ENCODE measurements around the gene EPOP.
"Not testable (repeated sequence)": the region's sequence is repeated elsewhere in the genome, so short reads cannot be mapped to it uniquely, and the experiment has no call there.

Gene EPOP

DNA sequence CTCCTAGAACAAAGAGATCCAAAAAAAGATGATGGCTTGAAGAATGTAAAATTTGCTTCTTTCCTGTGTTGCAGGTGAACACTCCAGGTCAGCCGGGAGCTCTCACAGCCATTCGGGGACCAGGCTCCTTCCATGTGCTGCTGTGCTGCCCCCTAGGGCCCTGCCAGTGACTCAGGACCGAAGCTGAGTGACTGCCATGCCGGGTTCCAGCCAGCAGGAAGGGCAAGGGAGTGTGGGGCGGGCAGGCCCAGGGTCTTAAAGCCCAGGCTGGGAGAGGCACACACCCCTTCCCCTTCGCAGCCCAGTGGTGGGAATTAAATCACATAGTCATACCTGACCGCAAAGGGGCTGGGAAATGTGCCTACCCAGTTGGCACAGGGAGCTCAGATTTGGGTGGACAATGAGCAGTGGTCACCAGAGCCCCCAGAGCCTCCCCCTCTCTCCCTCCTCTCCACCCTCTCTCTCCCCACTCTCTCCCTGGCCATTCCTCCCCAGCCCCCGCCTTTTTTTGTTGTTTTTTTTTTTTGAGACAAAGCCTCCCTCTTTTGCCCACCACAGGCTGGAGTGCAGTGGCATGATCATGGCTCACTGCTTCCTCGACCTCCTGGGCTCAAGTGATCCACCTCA is 11.5 kb downstream of the EPOP start:
- Histone ChIP-seq H3K27me3 (ENCODE audit: control insufficient read depth, insufficient read depth, low read length) (no peaks in the 10 kb centered on the region), H3K4me1 (ENCODE audit: control insufficient read depth, insufficient read depth, low read length) (no peaks in the 10 kb centered on the region), H3K27ac (ENCODE audit: low read depth, low read length) (no peak overlapping the region), H3K4me3 (ENCODE audit: low read length) (no peak overlapping the region), H3K9ac (ENCODE audit: low read length) (no peak overlapping the region), H3K36me3 (ENCODE audit: control insufficient read depth, insufficient read depth, low read length) (no peaks in the 10 kb centered on the region)

DNA sequence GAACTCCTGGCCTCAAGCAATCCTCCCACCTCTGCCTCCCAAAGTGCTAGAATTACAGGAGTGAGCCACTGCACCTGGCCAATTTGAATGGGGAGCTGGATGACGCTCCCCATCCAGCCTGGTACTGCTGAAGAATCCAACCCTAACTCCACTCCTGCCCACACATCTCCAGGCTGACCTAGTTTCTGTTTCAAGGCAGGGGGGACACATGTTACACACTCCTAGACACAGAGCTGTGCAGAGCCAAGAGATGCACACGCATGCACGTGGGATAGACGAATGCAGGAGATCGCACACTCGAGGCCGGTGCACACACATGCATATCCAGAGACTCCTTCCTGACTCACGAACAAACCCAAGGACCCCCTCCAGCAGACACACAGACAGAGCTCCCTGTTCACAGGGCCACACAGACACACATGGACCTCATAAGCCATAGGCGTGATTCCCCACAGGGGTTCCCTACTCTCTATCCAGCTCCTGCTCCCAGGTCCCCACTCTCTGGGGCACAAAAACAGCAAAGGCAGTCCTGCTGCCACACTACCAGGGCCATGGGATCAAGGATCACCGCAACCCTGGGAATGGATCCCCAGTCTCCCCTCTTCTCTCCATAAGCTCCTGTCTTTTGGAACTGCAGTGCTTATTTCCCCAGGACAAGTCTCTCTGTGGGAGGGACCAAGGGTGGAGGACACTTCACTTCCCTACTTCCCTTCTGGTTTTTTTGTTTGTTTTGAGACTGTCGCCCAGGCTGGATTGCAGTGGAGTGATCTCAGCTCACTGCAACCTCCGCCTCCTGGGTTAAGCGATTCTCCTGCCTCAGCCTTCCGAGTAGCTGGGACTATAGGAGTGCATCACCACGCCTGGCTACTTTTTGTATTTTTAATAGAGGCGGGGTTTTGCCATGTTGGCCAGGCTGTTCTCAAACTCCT is 14.4 kb downstream of the EPOP start:
- Histone ChIP-seq H3K36me3 (ENCODE audit: control insufficient read depth, insufficient read depth, low read length) (no peaks in the 10 kb centered on the region), H3K4me3 (ENCODE audit: low read length) (no peak overlapping the region), H3K27me3 (ENCODE audit: control insufficient read depth, insufficient read depth, low read length) (peaks cover 2% of the 10 kb centered on the region), H3K27ac (ENCODE audit: low read depth, low read length) (no peak overlapping the region), H3K9ac (ENCODE audit: low read length) (no peak overlapping the region), H3K4me1 (ENCODE audit: control insufficient read depth, insufficient read depth, low read length) (no peaks in the 10 kb centered on the region)

DNA sequence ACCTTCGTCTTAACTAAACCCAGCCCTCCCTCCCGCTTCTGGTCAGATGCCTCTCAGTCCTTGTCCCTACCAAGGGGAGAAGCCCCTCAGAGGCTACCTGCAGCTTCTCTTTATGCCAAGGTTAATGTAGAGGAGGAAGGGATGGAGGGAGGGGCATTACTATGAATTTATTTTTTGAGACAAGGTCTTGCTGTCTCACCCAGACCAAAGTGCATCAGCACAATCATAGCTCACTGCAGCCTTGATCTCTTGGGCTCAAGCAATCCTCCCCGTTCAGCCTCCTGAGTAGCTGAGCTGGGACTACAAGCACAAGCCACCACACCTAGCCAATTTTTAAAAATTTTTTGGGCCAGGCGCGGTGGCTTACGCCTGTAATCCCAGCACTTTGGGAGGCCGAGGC is 15.3 kb downstream of the EPOP start:
- Histone ChIP-seq H3K36me3 (ENCODE audit: control insufficient read depth, insufficient read depth, low read length) (no peaks in the 10 kb centered on the region), H3K9ac (ENCODE audit: low read length) (no peak overlapping the region), H3K4me3 (ENCODE audit: low read length) (no peak overlapping the region), H3K27me3 (ENCODE audit: control insufficient read depth, insufficient read depth, low read length) (peaks cover 6% of the 10 kb centered on the region), H3K27ac (ENCODE audit: low read depth, low read length) (no peak overlapping the region), H3K4me1 (ENCODE audit: control insufficient read depth, insufficient read depth, low read length) (no peaks in the 10 kb centered on the region)

DNA sequence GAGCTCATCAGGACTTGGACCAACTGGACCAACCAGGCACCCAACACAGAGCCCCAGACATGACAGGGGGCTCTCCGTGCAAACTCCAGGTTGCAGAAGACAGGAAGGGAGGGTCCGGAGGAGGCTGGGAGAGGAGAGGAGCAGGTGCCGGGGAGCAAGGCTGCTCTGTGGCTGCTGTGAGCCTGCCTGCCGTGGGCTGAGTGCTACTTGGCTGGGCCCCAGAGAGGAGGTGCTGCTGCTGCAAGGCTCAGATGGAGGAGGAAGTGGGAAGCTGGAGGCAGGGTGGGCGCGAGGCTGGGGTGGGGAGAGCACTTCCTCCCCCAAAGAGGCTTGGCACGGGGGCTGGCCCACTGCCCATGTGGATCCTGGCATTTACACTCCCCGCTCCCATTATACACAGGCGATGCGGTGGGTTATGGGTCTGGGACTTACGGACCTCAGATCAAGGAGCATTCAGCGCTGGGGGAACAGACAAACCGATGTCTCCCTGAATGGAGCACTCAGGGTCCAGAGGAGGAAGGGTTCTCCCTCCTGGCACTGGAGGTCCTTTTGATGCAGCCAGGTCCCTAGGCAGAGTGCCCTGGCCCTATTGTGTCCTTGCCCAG is 15.9 kb downstream of the EPOP start:
- H3K4me1 ChIP-seq (ENCODE audit: control insufficient read depth, insufficient read depth, low read length): no peaks in the 10 kb centered on the region
- no peaks in the 10 kb centered on the region for H3K36me3 ChIP-seq (ENCODE audit: control insufficient read depth, insufficient read depth, low read length)
- H3K9ac ChIP-seq (ENCODE audit: low read length): no peak overlapping the region
- no peak overlapping the region for H3K4me3 ChIP-seq (ENCODE audit: low read length)
- H3K27me3 ChIP-seq (ENCODE audit: control insufficient read depth, insufficient read depth, low read length): peaks cover 6% of the 10 kb centered on the region
- H3K27ac ChIP-seq (ENCODE audit: low read depth, low read length): no peak overlapping the region

DNA sequence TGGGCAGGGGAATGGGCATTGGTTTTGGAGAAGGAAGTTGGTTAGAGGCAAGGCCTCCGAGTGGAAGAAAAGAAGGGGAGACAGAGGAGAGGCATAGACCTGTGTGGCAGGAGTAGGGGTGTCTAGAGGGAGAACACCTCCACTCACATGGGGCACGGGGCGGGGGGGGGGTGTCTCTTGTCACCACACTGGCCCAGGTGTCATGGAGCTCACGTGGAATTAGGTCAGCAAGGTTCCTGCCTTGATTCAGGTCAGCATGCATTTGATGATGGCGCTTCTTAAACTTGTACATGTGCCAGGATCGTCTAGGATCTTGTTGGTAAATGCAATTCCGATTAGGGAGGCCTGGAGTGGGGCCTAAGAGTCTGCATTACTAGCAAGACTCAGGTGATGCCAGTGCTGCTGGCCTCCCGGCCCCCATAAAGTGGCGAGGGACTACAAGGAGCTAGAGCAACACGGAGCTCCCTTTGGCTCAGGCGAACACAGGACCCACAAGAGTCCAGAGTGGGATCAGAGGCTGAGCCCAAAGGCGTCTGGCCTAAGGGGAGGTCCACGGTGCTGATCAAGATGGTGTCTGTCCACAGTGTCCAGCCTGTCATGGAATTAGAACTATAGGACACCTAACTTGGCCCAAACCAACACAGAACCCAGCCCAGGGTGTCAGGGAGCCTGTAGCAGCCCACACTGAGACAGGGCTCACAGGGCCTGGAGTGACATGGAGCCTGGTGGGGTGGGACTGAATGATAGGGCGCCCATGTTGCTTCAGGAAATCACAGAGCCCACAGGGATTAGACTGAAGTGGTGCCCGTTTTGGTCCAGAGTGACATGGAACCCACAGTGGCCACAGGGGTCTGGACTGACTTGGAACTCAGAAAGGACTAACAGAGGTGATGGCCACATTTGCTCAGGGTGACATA is 16.7 kb downstream of the EPOP start:
- H3K36me3 ChIP-seq (ENCODE audit: control insufficient read depth, insufficient read depth, low read length): no peaks in the 10 kb centered on the region
- H3K9ac ChIP-seq (ENCODE audit: low read length): no peak overlapping the region
- H3K4me1 ChIP-seq (ENCODE audit: control insufficient read depth, insufficient read depth, low read length): no peaks in the 10 kb centered on the region
- no peak overlapping the region for H3K27ac ChIP-seq (ENCODE audit: low read depth, low read length)
- no peak overlapping the region for H3K4me3 ChIP-seq (ENCODE audit: low read length)
- peaks cover 9% of the 10 kb centered on the region for H3K27me3 ChIP-seq (ENCODE audit: control insufficient read depth, insufficient read depth, low read length)

DNA sequence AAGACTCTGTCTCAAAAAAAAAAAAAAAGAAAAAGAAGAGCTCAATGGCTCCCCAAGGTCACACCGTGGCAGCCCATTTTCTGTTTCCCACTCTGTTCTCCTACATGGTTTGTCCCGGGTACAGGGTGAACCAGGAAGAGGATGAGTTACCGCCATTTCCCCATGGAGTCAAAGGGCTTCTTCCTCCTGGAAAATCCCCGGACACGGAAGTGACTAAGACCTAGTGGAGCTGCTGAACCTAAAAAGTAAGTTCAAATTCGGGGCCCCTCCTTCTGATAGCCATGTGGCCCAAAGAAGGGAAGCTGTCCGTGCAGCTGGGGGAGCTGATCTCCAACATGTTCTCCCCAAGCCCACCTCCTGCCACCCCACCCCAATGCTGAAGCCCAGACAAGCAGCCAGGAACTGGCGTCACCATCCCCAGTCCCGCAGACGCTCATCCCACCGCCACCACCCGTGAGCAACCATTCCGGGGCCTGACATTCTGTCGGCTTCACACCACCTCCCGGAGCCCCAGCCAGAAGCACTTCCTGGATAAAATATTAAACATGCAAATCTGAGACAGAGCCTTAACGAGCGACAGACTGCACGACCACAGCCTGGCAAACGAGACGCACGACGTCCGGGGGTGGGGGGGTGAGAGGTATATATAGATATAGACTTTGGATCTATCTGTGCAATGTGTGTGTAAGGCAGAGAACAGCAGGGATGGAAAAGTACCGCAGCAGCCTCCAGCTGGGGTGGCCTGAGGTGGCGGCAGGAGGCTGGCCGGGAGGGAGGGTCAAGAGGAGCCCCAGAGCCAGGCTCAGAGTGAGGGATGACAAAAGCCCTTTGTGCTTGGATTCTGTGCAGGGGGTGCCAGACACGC is 17.6 kb downstream of the EPOP start:
- H3K36me3 ChIP-seq (ENCODE audit: control insufficient read depth, insufficient read depth, low read length): no peaks in the 10 kb centered on the region
- no peak overlapping the region for H3K27ac ChIP-seq (ENCODE audit: low read depth, low read length)
- no peak overlapping the region for H3K4me3 ChIP-seq (ENCODE audit: low read length)
- H3K4me1 ChIP-seq (ENCODE audit: control insufficient read depth, insufficient read depth, low read length): no peaks in the 10 kb centered on the region
- no peak overlapping the region for H3K9ac ChIP-seq (ENCODE audit: low read length)
- peaks cover 9% of the 10 kb centered on the region for H3K27me3 ChIP-seq (ENCODE audit: control insufficient read depth, insufficient read depth, low read length)

DNA sequence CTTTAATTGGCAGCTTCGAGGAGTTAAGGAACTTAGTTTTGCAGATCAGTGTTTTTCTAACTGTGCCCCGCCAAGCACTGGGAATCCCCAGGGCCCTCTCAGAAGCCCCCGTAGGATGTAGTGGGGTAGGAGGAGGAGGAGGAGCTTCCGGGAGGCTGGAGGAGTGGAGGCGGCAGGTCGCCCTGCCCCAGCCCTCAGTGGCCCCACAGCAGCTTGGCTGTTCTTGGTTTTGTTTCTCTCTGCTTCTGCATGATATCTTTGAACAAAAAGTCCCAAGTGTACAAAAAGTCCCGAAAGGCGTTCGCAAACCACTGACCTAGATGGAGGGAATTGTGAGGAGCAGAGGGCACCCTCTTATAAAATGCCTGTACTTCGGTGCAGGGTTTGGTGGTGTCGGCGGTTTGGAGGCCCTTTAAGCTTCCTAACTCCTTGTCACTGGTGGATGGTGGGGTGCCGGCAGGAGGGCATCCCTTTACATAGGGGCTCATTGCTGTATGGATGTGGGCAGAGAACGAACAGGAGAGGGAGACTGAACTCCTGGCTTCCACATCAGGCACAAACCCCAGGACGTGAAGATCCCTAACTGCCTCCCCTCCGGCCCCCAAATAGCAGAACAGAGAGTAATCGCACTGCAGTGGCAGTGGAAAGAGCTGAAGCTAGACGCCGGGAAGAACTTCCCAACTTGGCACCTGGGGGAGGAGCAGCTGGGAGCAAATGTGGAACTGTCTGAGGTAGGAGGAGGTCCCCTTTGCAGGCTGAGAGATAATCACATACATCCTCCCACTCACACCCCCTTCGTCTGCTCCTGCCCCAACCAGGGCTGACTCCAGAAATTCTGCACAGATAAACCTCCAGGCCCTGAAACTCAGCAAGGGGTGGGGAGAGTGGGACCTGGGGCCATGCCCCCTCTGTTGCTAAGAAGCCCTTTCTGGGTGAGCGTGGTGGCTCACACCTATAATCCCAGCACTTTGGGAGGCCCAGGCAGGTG is 20.1 kb downstream of the EPOP start:
- H3K4me1 ChIP-seq (ENCODE audit: control insufficient read depth, insufficient read depth, low read length): no peaks in the 10 kb centered on the region
- no peaks in the 10 kb centered on the region for H3K36me3 ChIP-seq (ENCODE audit: control insufficient read depth, insufficient read depth, low read length)
- no peak overlapping the region for H3K27ac ChIP-seq (ENCODE audit: low read depth, low read length)
- peaks cover 9% of the 10 kb centered on the region for H3K27me3 ChIP-seq (ENCODE audit: control insufficient read depth, insufficient read depth, low read length)
- no peak overlapping the region for H3K9ac ChIP-seq (ENCODE audit: low read length)
- no peak overlapping the region for H3K4me3 ChIP-seq (ENCODE audit: low read length)

DNA sequence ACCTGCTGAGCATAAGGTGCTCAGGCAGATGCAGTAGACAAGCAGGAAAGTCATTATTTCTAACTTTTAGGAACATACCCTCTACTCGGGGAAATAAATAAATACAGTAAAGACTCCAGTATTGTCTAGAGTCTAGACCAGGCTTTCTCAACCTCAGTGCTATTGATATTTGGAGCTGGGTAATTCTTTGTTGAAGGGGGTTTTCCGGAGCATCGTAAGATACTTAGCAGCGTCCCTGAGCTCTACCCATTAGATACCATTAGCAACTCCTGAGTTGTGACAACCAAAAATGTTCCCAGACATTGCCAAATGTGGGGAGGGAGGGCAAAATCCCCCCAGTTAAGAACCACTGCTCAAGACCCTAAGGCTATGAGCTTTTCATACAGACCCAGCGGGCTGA is 21.1 kb downstream of the EPOP start:
- Histone ChIP-seq H3K9ac (ENCODE audit: low read length) (no peak overlapping the region), H3K27me3 (ENCODE audit: control insufficient read depth, insufficient read depth, low read length) (peaks cover 9% of the 10 kb centered on the region), H3K4me3 (ENCODE audit: low read length) (no peak overlapping the region)

DNA sequence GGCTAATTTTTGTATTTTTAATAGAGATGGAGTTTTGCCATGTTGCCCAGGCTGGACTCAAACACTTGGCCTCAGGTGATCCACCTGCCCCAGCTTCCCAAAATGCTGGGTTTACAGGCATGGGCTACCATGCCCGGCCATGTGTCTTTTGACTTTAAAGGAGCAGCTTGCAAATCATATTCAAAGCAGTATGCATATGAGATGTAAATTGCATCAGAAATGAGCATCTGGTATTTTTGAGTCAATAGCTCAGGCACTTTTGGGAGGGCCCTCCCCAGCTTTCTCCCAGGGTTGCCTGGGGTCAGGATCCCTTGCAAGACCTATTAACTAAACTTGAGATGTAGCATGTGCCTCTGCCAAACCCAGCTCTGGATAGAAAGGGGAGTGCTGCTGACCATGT is 21.5 kb downstream of the EPOP start:
- H3K27ac ChIP-seq (ENCODE audit: low read depth, low read length): no peak overlapping the region
- H3K36me3 ChIP-seq (ENCODE audit: control insufficient read depth, insufficient read depth, low read length): no peaks in the 10 kb centered on the region
- no peak overlapping the region for H3K9ac ChIP-seq (ENCODE audit: low read length)
- H3K4me3 ChIP-seq (ENCODE audit: low read length): no peak overlapping the region
- peaks cover 9% of the 10 kb centered on the region for H3K27me3 ChIP-seq (ENCODE audit: control insufficient read depth, insufficient read depth, low read length)
- H3K4me1 ChIP-seq (ENCODE audit: control insufficient read depth, insufficient read depth, low read length): no peaks in the 10 kb centered on the region

More for the DNA sequence above, 21.1 kb downstream of the EPOP start:
- H3K36me3 ChIP-seq (ENCODE audit: control insufficient read depth, insufficient read depth, low read length): no peaks in the 10 kb centered on the region
- H3K4me1 ChIP-seq (ENCODE audit: control insufficient read depth, insufficient read depth, low read length): no peaks in the 10 kb centered on the region
- H3K27ac ChIP-seq (ENCODE audit: low read depth, low read length): no peak overlapping the region

DNA sequence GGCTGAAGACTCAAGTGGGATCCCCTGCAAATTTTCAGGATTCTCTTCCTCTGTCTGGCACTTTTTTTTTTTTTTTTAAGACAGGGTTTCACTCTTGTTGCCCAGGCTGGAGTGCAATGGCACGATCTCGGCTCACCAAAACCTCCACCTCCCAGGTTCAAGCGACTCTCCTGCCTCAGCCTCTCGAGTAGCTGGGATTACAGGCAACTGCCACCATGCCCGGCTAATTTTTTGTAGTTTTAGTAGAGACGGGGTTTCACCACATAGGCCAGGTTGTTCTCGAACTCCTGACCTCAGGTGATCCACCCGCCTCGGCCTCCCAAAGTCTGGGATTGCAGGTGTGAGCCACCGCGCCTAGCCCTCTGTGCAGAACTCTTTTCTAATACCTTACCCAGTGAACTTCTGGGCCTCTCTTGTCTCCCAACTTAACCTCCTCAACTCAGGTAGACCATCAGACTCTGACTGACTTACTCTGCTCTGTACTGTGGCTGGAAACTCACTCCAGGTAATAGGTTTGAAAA is 24.0 kb downstream of the EPOP start:
- H3K4me1 ChIP-seq (ENCODE audit: control insufficient read depth, insufficient read depth, low read length); H3K36me3 ChIP-seq (ENCODE audit: control insufficient read depth, insufficient read depth, low read length); H3K9ac ChIP-seq (ENCODE audit: low read length); H3K4me3 ChIP-seq (ENCODE audit: low read length); H3K27me3 ChIP-seq (ENCODE audit: control insufficient read depth, insufficient read depth, low read length); H3K27ac ChIP-seq (ENCODE audit: low read depth, low read length): not testable (repeated sequence)
